Measurements from ENCODE around the gene TRAPPC3.
"Not testable (repeated sequence)": the region's sequence is repeated elsewhere in the genome, so short reads cannot be mapped to it uniquely, and the experiment has no call there.

Gene TRAPPC3

DNA sequence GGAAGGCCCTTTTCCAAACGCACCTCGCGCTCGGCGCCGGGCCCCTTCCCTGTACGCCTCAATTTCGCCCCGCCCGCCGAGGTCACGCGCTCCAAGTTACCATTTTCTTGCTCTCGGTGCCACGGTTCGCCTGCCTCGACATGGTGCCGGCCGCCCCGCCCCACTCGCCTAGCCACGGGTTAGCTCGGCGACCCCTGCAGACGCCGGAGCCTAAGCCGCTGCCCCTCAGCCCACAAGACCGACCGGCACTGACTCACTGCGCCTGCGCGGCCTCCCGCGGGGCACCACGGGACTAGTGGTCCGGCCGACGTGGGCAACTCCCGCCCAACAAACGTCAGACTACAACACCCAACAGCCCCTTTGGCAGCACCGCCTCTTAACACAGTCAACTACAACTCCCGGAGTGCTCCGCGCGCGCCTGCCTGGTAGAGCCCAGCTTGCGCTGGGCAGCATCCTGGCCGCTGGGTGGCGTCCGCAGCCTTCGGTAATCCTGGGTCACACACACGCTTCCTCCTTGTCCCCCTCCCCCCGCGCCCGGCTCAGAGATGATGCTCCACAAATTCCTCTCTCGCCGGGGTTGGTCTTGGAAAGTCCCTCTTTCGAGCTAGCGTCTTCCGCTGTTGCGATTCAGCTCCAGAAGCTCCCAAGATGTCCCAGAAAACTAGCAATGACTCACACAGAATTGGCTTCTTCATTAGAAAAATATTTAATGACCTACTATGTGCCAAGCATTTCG lies at the start of gene TRAPPC3:
Gene TRAPPC3, minus strand, starts transcription at position 250 of the 736 bp plus-strand sequence. Its CDS starts 108 bp downstream, at position 142.
- peak; percentile 99 for DNase-seq

GRCh38 chr1:36198641-36199040 lies 49.4 kb upstream of the TRAPPC3 start:
- no peak for DNase-seq

DNA sequence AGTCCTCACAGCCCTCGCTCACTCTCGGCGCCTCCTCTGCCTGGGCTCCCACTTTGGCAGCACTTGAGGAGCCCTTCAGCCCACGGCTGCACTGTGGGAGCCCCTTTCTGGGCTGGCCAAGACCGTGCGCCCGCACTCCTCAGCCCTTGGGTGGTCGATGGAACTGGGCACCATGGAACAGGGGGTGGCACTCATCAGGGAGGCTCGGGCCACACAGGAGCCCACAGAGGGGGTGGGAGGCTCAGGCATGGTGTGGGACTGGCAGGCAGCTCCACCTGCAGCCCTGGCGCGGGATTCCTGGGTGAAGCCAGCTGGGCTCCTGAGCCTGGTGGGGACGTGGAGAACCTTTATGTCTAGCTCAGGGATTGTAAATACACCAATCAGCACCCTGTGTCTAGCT lies 47.5 kb upstream of the TRAPPC3 start:
- not testable (repeated sequence) for DNase-seq

DNA sequence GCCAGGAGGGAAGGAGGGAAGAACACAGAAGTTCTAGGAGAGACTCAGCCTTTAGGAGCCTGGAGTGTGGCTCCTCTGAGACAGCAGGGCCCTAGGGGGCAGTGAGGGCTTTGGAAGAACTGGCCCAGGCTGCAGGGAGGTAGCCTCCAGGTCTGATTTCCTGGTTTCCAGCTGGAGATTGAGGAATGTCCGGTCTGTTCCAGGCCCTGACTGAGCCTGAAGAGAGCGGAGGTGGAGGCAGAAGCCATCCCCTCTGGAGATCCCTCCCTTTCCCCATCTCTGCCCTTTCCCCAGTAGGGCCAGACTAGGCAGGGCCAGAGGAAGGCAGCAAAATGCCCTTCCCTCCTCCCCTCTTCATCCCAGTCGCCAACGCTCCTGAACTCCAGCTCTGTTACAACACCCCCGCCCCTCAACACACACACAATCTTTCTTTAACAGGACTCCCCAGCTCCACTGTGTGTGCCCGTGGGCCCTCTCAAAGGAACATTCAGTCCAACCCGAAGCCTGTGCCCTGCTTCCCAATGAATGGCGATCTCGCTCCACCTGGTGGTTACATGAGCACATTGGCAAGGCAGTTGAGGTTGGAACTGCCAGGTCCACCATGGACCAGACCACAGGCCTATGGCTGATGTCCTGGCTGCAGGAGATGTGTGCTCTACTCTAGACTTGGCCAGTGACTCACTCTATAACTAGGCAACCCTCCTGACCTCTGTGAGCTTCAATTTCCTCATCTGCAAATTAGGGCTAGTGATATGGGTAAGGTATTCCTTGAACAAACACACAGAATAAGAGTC lies 38.7 kb upstream of the TRAPPC3 start:
- peak; percentile 67 for DNase-seq

GRCh38 chr1:36183309-36183856 lies 34.1 kb upstream of the TRAPPC3 start:
- DNase-seq: no peak

GRCh38 chr1:36182734-36183133 lies 33.4 kb upstream of the TRAPPC3 start:
- no peak for DNase-seq

DNA sequence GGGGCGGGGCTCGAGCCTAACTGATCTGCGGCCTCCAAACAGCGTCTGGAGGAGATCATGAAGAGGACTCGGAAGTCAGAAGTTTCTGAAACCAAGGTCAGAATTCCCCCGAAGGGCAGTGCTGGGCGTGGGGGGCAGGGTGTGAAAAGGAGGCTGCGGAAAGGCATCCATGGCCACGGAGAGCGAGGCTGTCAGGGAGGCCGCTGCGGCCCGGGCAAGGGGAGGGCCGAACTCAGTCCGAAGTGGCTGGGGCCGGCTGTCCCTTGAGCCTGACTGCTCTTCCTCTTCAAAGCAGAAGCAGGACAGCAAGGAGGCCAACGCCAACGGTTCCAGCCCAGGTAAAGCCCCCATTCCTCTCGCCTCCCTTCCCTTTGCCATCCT lies 29.9 kb upstream of the TRAPPC3 start:
- DNase-seq: no peak

DNA sequence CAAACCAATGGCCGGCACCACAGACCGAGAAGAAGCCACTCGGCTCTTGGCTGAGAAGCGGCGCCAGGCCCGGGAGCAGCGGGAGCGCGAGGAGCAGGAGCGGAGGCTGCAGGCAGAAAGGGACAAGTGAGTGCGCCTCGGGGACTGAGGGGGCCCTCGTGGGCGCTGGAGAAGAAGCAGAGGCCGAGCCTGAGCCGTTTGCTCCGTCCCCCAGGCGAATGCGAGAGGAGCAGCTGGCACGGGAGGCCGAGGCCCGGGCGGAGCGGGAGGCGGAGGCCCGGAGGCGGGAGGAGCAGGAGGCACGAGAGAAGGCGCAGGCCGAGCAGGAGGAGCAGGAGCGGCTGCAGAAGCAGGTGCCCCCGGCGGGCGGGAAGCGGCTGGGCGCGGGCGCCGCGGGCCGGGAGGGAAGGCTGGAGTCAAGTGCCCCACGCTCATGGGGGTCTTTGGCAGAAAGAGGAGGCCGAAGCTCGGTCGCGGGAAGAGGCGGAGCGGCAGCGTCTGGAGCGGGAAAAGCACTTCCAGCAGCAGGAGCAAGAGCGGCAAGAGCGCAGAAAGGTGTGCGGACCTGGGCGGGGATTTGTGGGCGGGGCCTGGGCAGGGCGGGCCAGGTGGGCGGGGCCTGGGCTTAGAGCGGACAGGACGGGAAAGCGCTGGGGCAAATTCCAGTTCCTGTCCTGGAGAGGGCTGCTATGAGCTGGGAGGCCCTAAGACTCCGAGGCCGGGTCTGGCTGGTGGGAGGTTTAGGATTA lies 29.4 kb upstream of the TRAPPC3 start:
- no peak for DNase-seq

DNA sequence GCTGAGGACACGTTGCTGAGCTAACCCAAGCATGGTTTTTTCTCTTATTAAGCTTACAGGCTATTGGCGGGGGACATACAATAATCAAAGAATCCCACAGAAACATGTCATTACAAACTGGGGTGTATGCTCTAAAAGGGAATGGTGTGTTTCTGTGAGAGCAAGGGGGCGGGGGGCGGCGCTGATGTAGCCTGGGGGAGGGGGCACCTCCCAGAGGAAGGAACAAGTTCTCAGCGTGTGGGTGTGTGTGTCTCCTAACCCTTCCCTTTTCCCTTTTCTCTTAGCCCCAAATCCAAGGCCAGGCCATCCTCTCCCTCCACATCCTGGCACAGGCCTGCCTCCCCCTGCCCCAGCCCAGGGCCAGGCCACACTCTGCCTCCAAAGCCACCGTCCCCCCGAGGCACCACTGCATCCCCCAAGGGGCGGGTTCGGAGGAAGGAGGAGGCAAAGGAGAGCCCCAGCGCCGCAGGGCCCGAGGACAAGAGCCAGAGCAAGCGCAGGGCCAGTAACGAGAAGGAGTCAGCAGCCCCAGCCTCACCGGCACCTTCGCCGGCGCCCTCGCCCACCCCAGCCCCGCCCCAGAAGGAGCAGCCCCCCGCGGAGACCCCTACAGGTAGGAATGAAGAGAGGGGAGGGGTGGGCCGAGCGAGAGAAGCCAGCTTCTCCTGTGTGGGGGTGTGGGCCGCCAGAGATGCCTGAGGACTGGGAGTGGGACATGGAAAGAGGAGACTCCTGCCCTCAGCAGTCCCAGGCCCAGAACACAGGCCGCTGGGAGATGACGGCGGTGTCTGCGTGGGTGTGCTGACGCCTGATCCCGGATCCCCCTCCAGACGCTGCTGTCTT lies 28.5 kb upstream of the TRAPPC3 start:
- DNase-seq: no peak

GRCh38 chr1:36176106-36176949 lies 27.0 kb upstream of the TRAPPC3 start:
- no peak for DNase-seq

- no peak for DNase-seq
These were observed 26.1 kb upstream of the TRAPPC3 start for GRCh38 chr1:36175137-36176095.

GRCh38 chr1:36174713-36175112 lies 25.4 kb upstream of the TRAPPC3 start:
- no peak for DNase-seq

DNA sequence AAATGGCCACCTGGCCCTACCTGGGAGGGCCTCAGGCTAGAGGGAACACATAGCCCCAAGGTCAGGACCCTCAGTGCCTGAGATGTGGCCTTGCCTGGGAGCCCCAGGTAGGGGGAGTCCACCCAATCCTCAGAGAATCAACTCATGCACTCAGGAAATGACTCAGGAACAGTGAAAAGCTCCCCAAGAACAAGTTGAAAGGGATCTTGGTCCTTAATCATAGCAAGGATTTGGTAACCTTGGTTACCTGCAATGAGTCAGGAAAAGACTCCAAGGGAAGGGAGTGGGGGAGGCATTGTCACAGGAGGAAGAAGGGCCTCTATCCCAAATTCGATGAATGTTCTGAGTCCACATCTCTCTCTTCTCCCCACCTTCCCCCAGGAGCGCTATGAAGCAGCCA lies 23.7 kb upstream of the TRAPPC3 start:
- DNase-seq: no peak

DNA sequence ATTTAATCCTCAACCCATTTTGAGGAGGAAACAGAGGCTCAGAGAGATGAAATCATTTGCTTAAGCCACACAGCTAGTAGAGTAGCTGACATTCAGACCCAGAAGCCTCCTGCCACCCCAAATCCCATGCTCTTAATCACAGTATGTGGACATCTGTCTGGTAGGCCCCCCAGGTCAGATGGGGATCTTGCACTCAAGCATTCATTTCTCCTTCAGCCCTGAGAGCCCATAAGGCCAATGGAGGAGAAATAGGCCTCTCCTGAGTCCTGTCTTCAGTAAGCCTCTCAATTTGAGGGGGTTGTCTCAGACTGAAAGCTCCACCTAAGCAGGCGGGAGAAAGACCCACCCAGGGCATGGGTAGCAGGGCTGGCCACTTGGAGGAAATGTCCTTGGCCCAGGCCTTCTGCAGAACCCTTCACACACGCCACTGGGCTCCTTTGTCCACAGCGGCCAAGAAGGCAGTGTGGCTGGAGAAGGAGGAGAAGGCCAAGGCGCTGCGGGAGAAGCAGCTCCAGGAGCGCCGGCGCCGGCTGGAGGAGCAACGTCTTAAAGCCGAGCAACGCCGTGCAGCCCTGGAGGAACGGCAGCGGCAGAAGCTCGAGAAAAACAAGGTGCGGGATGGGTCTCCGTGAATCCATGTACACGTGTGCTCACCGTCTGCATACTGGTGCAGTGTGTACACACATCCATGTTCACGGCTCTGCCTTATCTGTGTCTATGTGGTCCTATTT lies 22.9 kb upstream of the TRAPPC3 start:
- no peak for DNase-seq

- no peak for DNase-seq
These were observed 21.5 kb upstream of the TRAPPC3 start for GRCh38 chr1:36170643-36171412.

DNA sequence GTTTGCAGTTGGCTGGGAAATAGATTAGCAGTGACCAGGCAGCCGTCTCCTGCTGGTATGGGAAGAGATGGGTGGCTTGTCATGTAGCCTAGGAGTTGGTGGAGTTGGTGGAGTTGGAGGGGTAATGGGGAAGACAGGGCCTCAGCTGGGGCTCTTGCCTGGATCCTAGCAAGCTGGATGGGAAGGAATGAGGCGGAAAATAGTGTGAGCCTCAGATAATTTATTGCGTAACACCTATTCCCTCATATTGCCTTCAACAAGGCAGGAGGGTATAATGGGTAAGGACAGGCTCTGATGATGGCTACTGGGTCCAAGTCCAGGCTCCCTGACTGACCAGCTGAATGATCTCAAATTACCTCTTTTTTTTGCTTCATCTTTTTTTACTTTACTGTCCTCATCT lies 19.2 kb upstream of the TRAPPC3 start:
- no peak for DNase-seq

GRCh38 chr1:36166938-36167905 lies 17.9 kb upstream of the TRAPPC3 start:
- DNase-seq: no peak

Data from NCI-H2171 (cell line).